ENCODE data around the gene HIP1.

GRCh38 chr7:75658369-75658768, 80.4 kb downstream of the HIP1 start:
- no peak for TF ChIP-seq CTCF (IDR thresholded peaks at IDR 0.05)
- no peak for TF ChIP-seq SREBF2 (IDR thresholded peaks at IDR 0.05)
- TF ChIP-seq, protein P1, sequence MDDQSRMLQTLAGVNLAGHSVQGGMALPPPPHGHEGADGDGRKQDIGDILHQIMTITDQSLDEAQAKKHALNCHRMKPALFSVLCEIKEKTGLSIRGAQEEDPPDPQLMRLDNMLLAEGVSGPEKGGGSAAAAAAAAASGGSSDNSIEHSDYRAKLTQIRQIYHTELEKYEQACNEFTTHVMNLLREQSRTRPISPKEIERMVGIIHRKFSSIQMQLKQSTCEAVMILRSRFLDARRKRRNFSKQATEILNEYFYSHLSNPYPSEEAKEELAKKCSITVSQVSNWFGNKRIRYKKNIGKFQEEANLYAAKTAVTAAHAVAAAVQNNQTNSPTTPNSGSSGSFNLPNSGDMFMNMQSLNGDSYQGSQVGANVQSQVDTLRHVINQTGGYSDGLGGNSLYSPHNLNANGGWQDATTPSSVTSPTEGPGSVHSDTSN (IDR thresholded peaks at IDR 0.05) = no peak
- no peak for TF ChIP-seq NR3C1 (IDR thresholded peaks at IDR 0.05)
- no peak for TF ChIP-seq MYC (IDR thresholded peaks at IDR 0.05; ENCODE audit: borderline replicate concordance, low read length)
- TF ChIP-seq ZSCAN20 (CRISPR knock-in tag; IDR thresholded peaks at IDR 0.05) = no peak
- TF ChIP-seq REST (IDR thresholded peaks at IDR 0.05) = no peak
- no peak for TF ChIP-seq RFX5 (IDR thresholded peaks at IDR 0.05)
